Large intestine (tissue), 12 donors: ENCODE results near the gene PLA2G4C. TPM values are rescaled to one million over a fixed set of nuclear protein-coding genes. Genes with fewer than 3 reads are reported as not detected.

Source experiments
- DNase-seq, 2 donors: peaks; one replicate each; pipeline versions ENCODE4 v3.0.0 to v3.0.0-alpha.2; 2013
- H3K27ac ChIP-seq: one replicate; pipeline ENCODE4 v1.5.1; 2013; ENCODE audit warnings: low read length
- H3K27me3 ChIP-seq: 2 replicates; pipeline ENCODE4 v1.6.1; 2013; ENCODE audit warnings: low read length; ENCODE audit not compliant: control insufficient read depth, insufficient read depth
- H3K36me3 ChIP-seq: 2 replicates; pipeline ENCODE4 v1.6.1; 2013; ENCODE audit warnings: low read length; ENCODE audit not compliant: control insufficient read depth, insufficient read depth
- H3K4me1 ChIP-seq: one replicate; pipeline ENCODE4 v1.6.1; 2013; ENCODE audit warnings: low read length; ENCODE audit not compliant: control insufficient read depth, insufficient read depth
- H3K4me3 ChIP-seq: one replicate; pipeline ENCODE4 v1.5.1; 2013; ENCODE audit warnings: low read length
- H3K9me3 ChIP-seq: one replicate; pipeline ENCODE4 v1.6.1; 2013; ENCODE audit warnings: mild to moderate bottlenecking, low read depth, low read length, moderate library complexity; ENCODE audit not compliant: control insufficient read depth
- WGBS: methylation state at CpG from one replicate; pipeline ENCODE4 v1.1.5; 2013; ENCODE audit warnings: low lambda C conversion rate; ENCODE audit not compliant: insufficient coverage; 5-methylcytosine and 5-hydroxymethylcytosine counted together
- long read RNA-seq, 11 donors: transcript quantifications; one replicate each; lab custom pipeline, GENCODE V29; 2026
- polyA plus RNA-seq: library from polyadenylated mRNA; unstranded; fragments of 120-200 nt; gene quantifications from one replicate; pipeline ENCODE4 v1.2.1, GENCODE V29; 2013

Gene PLA2G4C, protein sequence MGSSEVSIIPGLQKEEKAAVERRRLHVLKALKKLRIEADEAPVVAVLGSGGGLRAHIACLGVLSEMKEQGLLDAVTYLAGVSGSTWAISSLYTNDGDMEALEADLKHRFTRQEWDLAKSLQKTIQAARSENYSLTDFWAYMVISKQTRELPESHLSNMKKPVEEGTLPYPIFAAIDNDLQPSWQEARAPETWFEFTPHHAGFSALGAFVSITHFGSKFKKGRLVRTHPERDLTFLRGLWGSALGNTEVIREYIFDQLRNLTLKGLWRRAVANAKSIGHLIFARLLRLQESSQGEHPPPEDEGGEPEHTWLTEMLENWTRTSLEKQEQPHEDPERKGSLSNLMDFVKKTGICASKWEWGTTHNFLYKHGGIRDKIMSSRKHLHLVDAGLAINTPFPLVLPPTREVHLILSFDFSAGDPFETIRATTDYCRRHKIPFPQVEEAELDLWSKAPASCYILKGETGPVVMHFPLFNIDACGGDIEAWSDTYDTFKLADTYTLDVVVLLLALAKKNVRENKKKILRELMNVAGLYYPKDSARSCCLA
- polyA plus RNA-seq: 5.3 TPM
- long read RNA-seq, donor 1: 0 reads
- long read RNA-seq, donor 2: 0 reads
- long read RNA-seq, donor 3, partial matches to known transcripts: 0 of 1 reads
- long read RNA-seq, donor 3, other reads (novel, unspliced or antisense): 0 of 1 reads
- long read RNA-seq, donor 4: 0 reads
- long read RNA-seq, donor 5: 0 reads
- long read RNA-seq, donor 6: 0 reads
- long read RNA-seq, donor 7: 0 reads
- long read RNA-seq, donor 8, partial matches to known transcripts: 0 of 1 reads
- long read RNA-seq, donor 8, other reads (novel, unspliced or antisense): 0 of 1 reads
- long read RNA-seq, donor 9: 0 reads
- long read RNA-seq, donor 10: 0 reads
- long read RNA-seq, donor 11: 0 reads

DNA sequence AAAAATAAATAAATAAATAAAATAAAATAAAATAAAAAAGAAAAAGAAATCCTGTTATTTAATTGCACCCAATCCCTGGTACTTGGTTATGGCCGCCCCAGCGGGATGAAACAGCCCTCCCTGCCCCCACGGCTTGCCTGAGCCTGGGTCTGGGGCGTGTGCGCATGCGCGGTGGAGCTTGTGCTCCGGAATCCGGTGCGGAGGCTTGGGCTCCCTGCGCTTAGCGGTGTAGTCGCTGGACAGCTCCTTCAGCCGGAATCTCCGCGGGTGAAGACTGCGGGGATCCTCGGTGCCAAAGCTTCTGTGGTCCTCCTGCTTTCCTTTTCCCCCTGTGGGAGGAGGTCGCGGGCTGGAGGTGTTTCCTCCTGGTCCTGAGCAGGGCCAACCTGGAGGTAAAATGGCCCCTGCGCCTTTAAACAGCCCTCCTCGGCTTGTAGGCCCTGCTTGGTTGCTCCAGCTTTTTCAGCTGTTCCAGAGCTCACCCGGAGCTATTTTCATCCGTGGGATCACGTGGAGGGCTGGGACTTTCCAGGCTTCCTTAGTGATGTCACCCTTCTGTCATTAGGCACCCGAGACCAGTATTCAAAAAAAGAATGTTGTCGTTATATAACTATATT is at the start of gene PLA2G4C:
Gene PLA2G4C, minus strand, starts transcription at position 468 of the 617 bp plus-strand sequence. CDS start 4,288 bp downstream, outside the sequence.
- WGBS: 0% methylated on average over 1 of the region's 27 CpGs
- Histone ChIP-seq H3K9me3 (no peaks in the 10 kb centered on the region), H3K27me3 (no peaks in the 10 kb centered on the region), H3K27ac (peak within 1 kb of the TSS; percentile 63), H3K36me3 (peaks cover 5% of the 10 kb centered on the region), H3K4me3 (peak within 1 kb of the TSS; percentile 45), H3K4me1 (peaks cover 3% of the 10 kb centered on the region)
- DNase-seq: peak; percentile 81 to 86

DNA sequence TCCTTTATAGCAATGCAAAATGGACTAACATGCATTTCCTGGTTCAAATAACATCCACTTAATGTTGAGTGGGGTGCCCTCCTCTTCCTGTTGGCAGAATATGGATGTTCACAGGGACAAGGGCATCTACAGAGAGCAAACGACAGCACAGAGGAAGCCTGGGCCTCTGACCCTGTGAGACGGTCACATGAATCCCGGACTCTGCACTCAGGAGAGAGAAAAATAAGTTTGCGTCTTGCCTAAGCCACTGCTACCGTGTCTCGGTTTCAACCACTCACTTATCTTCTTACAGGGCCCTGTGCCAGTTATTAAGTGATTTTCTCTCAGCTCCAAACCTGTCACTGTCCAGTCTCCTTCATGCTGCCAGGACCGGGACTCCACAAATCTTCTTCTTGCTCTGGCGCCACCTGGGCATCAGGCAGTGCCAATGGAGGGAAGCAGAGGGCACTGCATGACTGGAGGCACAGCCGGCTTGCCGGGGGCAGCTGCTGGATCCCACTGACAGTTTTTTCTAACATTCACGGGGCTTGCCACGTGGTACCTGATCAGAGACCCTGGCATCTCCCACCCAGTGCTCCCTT is 47.7 kb upstream of the PLA2G4C start:
- Histone ChIP-seq H3K27ac (peak overlapping the region; percentile 85), H3K27me3 (no peaks in the 10 kb centered on the region), H3K9me3 (no peaks in the 10 kb centered on the region), H3K4me3 (no peak overlapping the region), H3K4me1 (peaks cover 10% of the 10 kb centered on the region), H3K36me3 (peaks cover 44% of the 10 kb centered on the region)
- DNase-seq: peak; percentile 64 to 74
- WGBS: no CpG with 5 or more reads among the region's 12 CpGs

DNA sequence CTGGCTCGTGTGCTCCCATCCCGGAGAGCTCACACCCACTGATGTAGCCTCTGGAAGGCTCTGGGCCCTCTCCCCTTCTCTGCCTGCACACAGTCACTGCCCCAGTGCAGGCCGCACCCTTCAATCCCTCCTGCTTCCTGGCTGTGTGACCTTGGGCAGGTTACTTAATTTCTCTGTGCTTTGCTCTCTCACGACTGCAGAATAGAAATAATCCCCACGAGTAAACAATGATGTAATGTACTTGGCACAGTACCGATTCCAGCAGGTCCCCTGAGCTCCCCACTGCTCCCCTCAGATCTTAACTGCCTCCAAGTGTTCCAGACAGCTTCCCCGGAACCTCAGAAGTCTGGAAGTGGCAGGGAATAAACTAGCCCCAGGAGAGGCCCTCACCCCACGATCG is 43.4 kb upstream of the PLA2G4C start:
- Histone ChIP-seq H3K4me1 (peaks cover 10% of the 10 kb centered on the region), H3K9me3 (no peaks in the 10 kb centered on the region), H3K27ac (no peak overlapping the region), H3K27me3 (no peaks in the 10 kb centered on the region), H3K4me3 (no peak overlapping the region), H3K36me3 (peaks cover 34% of the 10 kb centered on the region)
- no CpG with 5 or more reads among the region's 9 CpGs for WGBS
- no peak for DNase-seq

DNA sequence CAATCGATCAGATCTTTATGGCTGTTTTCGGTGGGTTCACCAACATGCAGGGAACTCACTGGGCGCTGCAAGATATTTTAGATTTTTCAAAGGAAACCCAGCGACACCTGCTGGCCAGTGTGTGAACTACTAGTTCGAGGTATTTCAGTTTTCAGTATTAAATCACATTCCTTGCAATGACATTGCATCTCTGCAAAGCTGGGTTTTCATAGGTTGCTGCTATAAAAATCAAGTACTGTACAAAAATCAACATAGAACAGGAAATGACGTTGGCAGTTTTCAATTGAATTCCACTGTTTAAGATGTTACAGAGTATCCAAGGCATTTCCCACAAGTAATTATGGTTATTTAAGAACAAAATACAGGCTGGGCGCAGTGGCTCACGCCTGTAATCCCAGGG is 41.9 kb upstream of the PLA2G4C start:
- Histone ChIP-seq H3K27ac (no peak overlapping the region), H3K4me3 (no peak overlapping the region)
- no CpG with 5 or more reads among the region's 8 CpGs for WGBS

DNA sequence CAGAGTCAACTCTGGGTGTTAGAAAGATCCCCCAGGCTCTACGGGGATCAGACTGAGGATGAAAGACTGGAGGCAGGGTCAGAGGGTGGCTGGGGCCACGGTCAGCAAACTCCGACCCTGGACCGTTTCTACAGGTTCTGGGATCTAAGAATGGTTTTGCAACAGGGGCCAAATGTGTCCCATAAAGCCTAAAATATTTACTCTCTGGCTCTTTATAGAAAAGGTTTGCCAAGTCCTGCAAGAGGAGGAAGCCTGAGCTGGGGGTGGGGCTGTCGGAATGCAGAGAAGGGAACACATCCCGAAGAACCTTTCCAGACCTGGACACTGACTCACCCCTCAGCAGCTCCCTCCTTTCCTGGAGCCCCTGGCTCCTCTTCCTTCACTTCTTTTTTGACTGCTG is 38.8 kb upstream of the PLA2G4C start:
- H3K4me1 ChIP-seq: no peaks in the 10 kb centered on the region
- H3K27ac ChIP-seq: no peak overlapping the region
- no CpG with 5 or more reads among the region's 6 CpGs for WGBS
- no peaks in the 10 kb centered on the region for H3K27me3 ChIP-seq
- H3K4me3 ChIP-seq: no peak overlapping the region
- H3K9me3 ChIP-seq: no peaks in the 10 kb centered on the region
- DNase-seq: no peak
- H3K36me3 ChIP-seq: peaks cover 40% of the 10 kb centered on the region

More for the DNA sequence above, 41.9 kb upstream of the PLA2G4C start:
- Histone ChIP-seq H3K36me3 (peaks cover 40% of the 10 kb centered on the region), H3K9me3 (no peaks in the 10 kb centered on the region), H3K4me1 (peaks cover under 1% of the 10 kb centered on the region), H3K27me3 (no peaks in the 10 kb centered on the region)
- peak; percentile 16 to 21 for DNase-seq

DNA sequence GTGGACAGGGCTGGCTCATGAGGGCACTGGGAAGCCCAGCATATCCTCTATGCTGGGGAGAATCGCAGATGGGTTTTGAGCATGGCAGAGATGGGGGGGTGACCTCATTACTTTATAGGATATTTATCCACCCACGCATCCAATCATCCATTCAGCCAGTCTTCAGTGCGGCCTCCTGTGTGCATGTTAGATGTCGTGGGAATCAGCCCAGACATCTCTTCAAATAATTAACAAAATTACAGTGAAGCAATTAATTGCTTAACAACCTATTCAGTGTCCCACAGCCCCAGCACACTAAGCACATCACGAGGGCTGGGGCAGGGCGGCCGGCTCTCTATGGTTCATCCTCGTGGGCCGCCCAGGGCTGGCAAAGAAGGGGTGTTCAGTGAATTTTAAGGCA is 38.0 kb upstream of the PLA2G4C start:
- Histone ChIP-seq H3K27ac (no peak overlapping the region), H3K4me1 (no peaks in the 10 kb centered on the region), H3K36me3 (peaks cover 36% of the 10 kb centered on the region), H3K4me3 (no peak overlapping the region), H3K27me3 (no peaks in the 10 kb centered on the region), H3K9me3 (no peaks in the 10 kb centered on the region)
- no peak for DNase-seq
- WGBS: no CpG with 5 or more reads among the region's 9 CpGs

DNA sequence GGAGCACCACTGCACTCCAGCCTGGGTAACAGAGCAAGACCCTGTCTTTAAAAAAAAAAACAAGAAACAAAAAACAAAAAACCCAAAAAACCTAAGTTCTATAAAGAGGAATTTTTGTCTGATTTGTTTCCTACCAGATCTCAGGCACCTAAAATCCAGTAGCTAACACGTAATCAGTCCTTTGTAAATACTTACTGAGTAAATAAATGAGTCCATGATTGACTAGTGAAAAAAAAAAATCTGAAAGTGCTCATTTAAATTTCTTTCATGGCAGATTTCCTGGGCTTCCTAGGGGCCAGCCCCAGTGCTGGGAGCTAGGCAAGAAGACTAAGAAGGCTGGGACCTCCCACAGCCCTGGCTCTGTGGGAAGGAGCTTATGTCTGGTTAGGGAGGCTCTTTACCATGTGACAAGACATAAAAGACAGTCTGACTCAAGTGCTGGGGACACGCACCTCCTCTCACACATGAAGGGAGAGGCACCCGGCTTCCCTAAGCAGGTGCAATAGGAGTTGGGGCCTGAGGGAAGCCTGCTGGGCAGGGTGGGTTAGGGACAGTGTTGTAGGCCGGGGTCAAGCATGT is 37.1 kb upstream of the PLA2G4C start:
- DNase-seq: no peak
- Histone ChIP-seq H3K36me3 (peaks cover 42% of the 10 kb centered on the region), H3K27ac (no peak overlapping the region), H3K4me3 (no peak overlapping the region), H3K4me1 (no peaks in the 10 kb centered on the region), H3K27me3 (no peaks in the 10 kb centered on the region), H3K9me3 (no peaks in the 10 kb centered on the region)
- no CpG with 5 or more reads among the region's 4 CpGs for WGBS

DNA sequence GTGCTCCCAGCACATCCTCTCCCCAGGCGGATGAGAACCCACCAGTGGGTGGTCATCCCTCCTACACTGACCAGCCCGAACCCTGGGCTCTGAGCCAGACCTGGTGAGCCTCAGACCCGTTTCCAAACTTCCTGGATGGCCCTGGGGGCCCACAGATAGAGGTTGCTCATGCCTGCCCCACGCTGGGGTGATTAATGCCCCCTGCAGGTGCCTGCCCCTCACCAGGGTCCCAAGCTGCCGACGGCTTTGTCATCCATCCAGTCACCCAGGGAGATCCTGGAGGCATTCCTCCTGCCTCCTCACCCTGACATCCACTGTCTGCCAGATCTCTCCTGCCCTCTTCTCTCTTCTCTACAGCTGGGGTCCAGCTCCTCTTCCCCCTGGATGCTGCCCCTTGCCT is 28.4 kb upstream of the PLA2G4C start:
- no CpG with 5 or more reads among the region's 6 CpGs for WGBS
- DNase-seq: no peak
- H3K9me3 ChIP-seq: no peaks in the 10 kb centered on the region
- H3K36me3 ChIP-seq: peaks cover 40% of the 10 kb centered on the region
- H3K27ac ChIP-seq: no peak overlapping the region
- H3K4me1 ChIP-seq: no peaks in the 10 kb centered on the region
- H3K4me3 ChIP-seq: no peak overlapping the region
- H3K27me3 ChIP-seq: no peaks in the 10 kb centered on the region

DNA sequence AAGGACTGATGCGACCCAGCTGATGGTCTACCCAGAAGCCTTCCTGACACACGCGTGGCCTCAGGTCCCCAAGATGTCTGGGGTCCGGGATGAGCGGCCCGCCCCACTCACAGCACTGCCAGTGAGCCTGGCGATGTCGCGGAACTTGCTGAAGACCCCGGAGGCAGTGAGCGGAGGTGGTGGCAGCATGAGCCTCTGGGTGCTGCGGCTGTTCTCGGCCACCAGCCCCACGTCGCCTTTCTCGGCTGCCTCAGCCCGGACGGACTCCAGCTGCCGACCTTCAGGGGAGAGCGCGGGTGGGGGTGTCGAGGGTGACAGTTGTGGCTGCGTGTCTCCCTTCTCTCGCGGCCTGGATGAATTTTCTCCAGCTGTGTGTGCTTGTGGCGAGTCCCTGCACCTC is 26.8 kb upstream of the PLA2G4C start:
- Histone ChIP-seq H3K9me3 (no peaks in the 10 kb centered on the region), H3K27me3 (no peaks in the 10 kb centered on the region), H3K4me1 (no peaks in the 10 kb centered on the region), H3K36me3 (peaks cover 36% of the 10 kb centered on the region), H3K27ac (no peak overlapping the region), H3K4me3 (no peak overlapping the region)
- no peak for DNase-seq
- no CpG with 5 or more reads among the region's 26 CpGs for WGBS
